HG02610 (cell line): ENCODE results near the gene RBM4B.
A peak's percentile ranks its signal among the peaks of the same experiment; 100 is the strongest.
"Not testable (repeated sequence)": the region's sequence is repeated elsewhere in the genome, so short reads cannot be mapped to it uniquely, and the experiment has no call there.

Experiments used
- ATAC-seq: cut with Tn5 transposase; IDR thresholded peaks from one replicate; pipeline ENCODE4 v1.9.1; 2021; ENCODE audit warnings: mild to moderate bottlenecking, moderate library complexity; ENCODE audit not compliant: unreplicated experiment

The RBM4B gene

DNA sequence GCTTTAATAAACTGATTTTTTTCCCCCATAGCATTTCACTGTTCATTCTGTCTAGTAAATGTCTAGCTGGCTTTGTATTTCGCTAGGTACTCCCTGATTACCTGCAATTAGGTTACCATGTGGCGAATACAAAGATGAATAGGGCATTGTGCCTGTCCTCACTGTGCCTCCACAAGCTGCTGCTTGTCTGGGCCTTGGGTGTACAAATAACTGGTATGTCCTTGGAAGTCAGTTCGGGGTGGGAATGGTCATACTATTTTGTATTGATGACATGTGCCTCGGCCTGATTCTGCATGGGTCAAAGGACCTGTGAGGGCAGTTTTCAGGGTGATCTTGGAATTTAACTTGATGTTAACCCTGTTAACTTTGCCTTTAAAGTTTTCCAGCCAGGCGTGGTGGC, 27.8 kb downstream of the RBM4B start:
- ATAC-seq = no peak

DNA sequence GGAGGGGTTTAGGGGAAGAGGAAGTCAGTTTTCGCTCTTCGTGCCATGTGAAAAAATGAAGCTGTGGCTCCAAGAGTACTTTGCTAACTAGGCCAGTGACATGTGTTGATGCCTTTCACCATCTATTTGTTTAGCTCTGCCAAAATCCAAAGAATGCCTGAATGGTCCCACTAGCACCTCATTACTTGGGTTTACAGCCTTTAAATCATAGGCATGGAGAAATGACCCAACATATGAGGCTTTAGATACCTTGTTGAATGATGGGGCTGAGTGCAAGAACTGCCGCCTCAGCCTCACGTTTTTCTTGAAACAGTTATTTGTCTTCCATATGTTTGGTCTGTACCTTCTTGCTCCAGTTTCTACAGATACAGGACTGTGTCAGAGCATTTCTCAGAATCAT, 30.9 kb downstream of the RBM4B start:
- ATAC-seq = no peak

DNA sequence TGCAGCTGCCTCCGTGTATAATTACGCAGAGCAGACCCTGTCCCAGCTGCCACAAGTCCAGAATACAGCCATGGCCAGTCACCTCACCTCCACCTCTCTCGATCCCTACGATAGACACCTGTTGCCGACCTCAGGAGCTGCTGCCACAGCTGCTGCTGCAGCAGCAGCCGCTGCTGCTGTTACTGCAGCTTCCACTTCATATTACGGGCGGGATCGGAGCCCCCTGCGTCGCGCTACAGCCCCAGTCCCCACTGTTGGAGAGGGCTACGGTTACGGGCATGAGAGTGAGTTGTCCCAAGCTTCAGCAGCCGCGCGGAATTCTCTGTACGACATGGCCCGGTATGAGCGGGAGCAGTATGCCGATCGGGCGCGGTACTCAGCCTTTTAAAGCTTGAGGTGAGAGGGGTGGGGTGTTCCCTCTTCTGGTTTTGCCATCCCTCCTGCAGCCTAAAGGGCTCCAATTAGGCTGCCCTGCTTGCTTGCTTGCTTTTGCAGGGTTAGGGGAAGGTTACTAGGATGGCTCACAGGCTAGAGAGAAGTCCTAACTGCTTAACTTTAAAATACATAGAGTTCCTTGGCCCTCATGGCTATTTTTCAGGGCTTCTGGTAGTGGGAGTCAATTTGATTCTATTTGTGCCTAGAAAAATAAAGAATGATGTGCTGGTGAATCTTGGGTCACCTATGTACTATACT, 33.8 kb downstream of the RBM4B start:
- ATAC-seq = no peak

DNA sequence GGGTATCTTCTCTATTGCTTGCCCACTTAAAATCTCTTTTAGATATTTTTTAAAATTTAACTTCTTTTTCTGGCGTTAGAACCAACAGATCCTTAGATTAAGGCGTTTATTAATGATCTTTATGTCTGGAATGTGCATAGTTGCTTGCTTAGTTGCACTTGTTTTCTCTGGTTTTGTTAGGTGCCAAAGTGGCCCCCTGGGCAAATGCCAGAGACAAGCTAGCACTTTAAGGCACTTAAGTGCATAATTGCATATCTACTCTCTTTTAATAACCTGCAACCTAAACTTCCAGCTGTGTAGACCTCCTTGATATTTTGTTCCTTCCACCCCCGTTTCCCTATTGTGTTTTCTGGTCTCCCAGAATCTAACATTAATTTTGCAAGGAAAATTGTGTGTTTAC, 35.9 kb downstream of the RBM4B start:
- ATAC-seq = no peak

DNA sequence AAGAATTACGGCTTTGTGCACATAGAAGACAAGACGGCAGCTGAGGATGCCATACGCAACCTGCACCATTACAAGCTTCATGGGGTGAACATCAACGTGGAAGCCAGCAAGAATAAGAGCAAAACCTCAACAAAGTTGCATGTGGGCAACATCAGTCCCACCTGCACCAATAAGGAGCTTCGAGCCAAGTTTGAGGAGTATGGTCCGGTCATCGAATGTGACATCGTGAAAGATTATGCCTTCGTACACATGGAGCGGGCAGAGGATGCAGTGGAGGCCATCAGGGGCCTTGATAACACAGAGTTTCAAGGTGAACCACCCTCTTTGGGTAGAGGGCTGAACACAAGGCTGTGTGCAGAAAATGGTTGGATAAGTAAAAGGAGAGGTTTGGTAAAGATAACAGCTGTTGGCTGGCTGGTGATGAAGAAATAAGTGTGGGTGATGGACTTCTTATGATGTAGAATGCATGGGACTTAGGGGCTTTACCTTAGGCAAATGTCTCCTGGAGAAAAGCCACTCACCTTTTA, 37.8 kb downstream of the RBM4B start:
- not testable (repeated sequence) for ATAC-seq

DNA sequence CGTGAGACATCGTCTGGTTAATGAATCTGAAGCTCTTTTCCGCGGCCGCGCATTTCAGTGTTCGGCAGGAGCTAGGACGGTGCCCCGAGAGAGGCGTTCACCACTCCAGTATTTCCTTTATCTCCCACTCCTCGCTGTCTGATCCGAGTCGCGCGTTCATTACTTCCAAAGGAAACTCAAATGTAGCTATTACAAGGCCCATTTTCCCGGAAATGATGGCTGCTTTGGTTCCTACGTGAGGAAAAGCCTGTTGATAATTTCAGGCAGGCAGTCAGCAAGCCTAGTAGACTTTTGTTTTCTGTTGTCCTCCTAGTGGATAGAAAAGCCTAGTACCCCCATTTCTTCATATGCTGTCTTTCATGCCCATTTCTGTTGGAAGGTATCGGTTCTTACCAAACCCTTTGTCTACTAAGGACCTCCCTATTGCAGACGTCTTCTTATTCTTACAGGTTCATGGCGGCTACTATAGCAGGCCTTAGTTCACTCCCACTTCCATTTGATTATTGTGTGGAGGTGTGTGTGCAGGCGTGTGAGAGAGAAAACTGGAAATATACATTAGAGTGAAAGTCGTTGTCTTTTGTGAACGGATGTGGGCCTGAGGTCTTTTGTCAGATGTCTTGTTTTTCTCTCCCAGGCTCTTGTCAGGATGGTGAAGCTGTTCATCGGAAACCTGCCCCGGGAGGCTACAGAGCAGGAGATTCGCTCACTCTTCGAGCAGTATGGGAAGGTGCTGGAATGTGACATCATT, 38.4 kb downstream of the RBM4B start:
- no peak for ATAC-seq

DNA sequence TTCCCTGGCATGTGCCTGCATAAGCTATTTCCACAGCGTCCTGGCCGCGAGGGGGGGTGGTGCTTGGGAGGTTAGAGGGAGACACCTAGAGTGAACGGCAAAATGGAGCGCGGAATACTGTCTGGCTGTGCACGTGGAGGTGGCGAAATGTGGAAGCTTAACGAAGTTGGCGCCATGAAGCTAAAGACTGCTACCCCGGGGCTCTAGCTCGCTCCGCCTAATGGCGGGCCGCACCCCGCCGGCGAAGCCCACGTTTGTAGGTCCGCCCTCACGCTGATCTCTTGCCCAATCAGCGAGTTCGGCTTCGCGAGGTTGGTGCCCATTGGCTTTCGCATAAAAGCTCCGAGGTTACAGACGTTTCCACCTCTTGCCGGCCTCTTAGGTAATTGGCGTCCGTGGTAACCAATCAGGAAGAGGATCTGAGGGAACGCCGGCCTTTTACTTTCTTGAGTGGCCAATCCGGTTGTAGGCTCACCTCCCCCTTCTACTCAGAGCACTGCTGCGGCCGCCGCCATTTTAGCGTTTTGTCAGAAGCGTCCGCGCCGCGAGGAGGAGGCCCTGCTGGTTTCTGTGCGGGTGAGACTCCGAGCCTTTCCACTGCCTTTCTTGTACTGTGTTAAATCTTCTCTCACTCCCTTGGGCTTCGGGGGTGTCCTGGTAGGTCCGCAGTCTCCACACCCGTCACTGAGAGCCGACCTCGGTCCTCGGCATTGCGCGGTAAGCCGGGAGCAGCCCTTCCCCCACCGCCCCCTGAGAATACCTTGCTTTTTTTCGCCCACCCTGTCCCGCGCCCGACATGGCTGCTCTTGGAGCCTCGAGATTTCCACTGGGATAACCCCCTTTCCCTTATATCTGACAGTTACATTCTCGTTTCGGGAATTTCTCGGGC, 39.3 kb downstream of the RBM4B start, which contains the start of gene RBM4:
Gene RBM4, plus strand, starts transcription at position 527 of the 889 bp plus-strand sequence. CDS start 1,009 bp downstream, outside the sequence.
- peak; percentile 96 for ATAC-seq

DNA sequence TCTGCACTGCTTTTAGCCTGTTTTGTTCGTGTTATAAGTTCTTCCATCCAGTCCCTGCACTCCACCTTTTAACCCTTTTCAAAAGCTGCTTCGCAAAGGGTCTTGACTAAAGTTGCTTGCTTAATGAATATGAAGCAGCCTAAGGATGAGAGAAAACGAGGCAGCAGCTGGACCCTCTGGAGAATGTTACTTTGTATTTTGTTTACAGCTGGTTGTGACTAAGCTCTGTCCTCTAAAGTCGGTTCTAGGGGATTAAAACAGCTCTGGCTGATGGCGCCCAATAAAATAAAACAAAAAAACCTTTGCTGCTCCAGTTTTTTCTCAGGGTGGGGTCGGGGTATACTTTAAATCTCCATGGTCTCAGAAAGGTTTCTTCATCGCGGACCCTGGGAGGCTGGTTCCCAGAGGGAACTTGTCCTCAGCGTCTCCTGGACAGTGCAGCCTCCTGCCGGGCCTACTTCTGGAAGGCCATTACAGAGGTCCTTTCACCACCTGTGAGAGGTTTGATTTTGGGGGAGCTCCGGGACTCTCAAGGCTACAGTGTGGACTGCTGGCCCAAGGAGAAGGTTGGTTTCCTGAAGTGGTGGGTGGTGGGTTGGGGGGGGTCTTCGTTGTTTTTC, 40.0 kb downstream of the RBM4B start:
- no peak for ATAC-seq

DNA sequence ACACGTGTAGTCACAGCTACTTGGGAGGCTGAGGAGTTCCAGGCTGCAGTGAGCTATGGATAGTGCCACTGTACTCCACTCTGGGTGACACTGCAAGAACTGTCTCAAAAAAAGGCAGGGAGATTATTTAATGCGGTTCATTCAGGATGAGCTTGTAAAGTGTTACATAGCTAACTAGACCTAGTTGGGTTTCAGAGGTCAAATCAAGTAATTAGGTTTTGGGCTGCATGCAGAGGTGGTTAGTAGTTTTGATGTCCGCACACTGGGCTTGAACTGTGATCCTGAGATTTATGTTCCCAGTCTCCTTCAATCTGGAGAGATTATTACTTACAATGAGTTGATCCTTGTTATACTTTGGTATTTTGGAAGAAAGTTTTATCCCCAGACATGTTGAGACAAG, 41.3 kb downstream of the RBM4B start:
- no peak for ATAC-seq

DNA sequence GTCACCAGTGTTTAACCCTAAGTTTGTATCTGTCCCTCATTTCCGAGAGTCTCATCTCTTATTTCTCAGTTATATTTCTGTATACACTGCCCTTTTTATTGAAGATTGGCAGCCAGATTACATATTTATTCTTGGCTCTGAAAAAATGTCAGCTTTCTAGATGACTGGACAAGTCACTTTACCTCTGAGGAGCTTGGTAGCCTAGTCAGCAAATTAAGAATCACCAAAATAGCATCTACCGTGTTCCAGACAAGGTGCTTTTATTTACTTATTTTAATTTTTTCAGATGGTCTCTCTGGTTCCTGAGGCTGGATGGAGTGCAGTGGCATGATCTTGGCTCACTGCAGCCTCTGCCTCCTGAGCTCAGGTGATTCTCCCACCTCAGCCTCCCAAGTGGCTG, 44.7 kb downstream of the RBM4B start:
- no peak for ATAC-seq

DNA sequence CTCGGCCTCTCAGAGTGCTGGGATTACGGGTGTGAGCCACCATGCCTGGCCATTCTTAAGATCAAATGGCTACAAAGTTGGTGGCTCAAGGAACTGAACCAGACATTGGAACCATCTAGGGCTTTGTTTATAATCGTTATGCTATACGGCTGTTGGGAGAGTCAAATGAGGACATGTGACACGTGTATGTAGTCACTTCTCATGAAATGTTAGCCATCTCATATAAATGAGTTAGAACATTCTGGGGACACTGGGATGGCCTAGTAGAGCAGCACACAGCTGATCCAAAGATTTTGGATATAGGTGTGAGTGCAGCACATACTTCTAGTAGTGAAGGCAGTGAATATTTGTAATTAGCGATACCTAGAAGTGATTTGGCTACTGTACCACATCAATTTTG, 45.8 kb downstream of the RBM4B start:
- no peak for ATAC-seq

DNA sequence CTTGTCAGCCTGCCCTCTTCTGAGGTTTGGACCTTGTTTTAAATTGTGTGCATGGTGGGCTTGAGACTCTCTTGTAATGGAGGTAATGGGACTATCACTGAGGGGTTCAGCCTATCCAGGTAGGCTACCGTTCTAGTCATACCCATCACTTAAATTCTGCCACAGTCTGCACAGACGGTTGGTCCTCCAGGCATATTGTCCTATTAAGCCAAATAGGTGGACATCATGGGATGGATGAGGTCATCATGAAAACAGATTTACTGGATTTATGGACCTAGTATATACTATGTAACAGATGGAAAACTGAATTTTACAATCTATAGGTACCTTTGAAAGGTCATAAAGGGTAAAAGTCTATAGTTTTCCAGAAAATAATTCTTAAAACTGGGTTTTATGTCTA, 48.3 kb downstream of the RBM4B start:
- no peak for ATAC-seq

DNA sequence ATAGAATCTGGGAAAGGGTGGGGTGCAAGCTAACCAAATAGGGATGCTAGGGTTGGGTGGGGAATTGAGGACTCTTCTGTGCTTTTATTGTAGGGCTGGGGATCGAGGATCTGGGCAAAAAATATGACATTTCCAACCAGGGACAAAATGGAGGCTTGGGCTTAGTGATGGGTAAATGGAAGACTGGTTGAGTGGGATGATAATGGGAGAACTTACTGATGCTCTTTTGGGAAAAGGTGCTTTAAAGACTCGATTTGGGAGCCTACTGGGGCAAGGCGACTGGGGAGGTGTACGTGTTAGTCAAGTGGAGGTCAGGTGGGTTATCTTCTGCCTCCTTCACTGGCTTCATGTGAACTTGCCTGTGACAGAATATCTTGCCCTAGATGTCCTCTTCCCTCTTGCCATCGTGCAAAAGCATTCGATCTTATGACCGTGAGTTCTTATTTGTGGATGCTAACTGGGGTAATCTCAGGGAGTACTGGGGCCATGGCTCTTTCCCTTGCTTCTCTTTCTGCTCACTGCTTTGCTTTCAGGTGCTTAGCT, 49.6 kb downstream of the RBM4B start:
- no peak for ATAC-seq

DNA sequence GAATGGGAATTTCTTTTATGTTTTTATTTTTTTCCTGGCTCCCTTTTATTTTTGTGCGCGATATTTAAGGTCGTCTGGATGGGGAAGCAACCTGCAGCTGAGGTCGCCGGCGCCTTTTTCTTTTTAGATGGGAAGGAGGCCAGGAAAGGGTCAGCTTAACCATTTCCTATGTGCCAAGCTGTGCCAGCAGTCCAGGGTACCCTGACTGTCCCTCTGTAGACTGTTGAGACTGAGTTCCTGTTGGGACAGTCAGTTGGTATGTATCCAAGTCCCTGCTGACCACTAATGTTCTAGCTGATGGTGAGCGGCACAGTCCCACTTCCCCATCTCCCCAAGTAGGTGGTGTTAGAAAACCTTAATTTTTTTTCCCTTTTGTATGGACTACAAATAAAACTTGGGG, 50.8 kb downstream of the RBM4B start:
- ATAC-seq = no peak

DNA sequence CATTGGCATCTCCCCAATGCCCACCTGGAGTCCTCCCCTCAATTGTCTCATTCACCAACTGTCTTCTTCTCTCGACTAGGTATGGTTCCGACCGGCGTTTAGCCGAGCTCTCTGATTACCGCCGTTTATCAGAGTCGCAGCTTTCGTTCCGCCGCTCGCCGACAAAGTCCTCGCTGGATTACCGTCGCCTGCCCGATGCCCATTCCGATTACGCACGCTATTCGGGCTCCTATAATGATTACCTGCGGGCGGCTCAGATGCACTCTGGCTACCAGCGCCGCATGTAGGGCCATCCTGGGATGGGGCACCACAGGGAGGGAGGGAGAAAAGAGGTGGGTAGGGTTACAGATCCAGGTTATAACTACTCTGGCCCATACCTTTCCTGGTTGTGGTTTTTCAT, 51.3 kb downstream of the RBM4B start:
- no peak for ATAC-seq

DNA sequence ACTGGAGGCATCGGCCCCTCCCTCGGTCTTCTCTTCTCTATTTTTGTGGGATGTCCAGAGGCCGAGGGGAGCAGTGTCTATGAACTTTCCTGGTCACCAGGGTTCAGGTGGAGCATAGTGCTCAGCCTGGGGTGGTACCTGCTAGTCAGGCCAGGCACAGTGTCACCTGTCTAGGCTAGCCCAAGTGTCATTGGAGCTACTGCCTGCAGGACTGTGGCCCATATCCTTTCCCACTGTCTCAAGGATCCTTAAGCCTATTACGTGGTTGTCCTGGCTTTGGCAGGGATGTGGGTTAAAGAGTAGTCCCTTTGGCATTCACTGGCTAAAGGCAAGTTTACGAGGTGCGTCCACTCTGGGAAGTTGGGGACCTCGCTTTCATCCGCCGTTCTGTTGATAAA, 51.9 kb downstream of the RBM4B start:
- no peak for ATAC-seq

DNA sequence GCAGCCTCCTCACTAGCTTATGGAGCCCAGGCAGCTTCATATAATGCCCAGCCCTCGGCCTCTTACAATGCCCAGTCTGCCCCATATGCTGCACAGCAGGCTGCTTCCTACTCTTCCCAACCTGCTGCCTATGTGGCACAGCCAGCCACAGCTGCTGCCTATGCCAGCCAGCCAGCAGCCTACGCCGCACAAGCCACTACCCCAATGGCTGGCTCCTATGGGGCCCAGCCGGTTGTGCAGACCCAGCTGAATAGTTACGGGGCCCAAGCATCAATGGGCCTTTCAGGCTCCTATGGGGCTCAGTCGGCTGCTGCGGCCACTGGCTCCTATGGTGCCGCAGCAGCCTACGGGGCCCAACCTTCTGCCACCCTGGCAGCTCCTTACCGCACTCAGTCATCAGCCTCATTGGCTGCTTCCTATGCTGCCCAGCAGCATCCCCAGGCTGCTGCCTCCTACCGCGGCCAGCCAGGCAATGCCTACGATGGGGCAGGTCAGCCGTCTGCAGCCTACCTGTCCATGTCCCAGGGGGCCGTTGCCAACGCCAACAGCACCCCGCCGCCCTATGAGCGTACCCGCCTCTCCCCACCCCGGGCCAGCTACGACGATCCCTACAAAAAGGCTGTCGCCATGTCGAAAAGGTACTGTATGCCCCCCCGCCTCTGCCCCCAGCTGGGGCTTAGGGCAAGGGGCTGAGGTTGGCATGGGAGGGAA, 52.5 kb downstream of the RBM4B start:
- no peak for ATAC-seq

DNA sequence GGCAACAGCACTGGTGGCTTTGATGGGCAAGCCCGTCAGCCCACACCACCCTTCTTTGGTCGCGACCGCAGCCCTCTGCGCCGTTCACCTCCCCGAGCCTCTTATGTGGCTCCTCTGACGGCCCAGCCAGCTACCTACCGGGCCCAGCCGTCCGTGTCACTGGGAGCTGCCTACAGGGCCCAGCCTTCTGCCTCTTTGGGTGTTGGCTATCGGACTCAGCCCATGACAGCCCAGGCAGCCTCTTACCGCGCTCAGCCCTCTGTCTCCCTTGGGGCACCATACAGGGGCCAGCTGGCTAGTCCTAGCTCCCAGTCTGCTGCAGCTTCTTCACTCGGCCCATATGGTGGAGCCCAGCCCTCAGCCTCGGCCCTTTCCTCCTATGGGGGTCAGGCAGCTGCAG, 53.2 kb downstream of the RBM4B start:
- ATAC-seq = no peak

DNA sequence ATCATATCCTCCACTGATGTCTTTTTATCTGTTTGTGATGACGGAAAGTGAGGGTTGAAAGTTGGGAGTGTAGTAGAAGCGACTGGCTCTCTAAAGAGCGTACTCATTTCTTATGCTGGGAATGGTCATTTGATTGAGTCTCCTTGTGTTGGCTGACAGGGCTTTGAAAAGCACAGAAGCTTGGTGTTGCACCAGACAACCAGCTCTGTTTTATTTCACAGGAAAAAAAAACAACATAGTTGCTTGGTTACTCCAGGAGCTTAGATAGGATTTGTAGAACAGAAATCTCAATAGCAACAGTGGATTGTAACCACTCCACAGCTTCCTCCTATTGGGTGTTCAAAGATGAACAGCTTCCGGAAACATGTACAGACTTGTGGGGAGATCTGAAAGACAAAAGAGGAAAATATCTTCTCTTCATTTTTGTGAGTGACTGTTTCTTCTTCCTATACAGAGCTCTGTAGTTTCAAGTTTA, 58.6 kb downstream of the RBM4B start:
- ATAC-seq = no peak
